Pons (tissue), 1 donor: ENCODE results near the gene IGF2.

ENCODE experiments used
- DNase-seq: peaks from one replicate; pipeline ENCODE4 v3.0.0-alpha.2; 2016; ENCODE audit warnings: low spot score

Gene IGF2

DNA sequence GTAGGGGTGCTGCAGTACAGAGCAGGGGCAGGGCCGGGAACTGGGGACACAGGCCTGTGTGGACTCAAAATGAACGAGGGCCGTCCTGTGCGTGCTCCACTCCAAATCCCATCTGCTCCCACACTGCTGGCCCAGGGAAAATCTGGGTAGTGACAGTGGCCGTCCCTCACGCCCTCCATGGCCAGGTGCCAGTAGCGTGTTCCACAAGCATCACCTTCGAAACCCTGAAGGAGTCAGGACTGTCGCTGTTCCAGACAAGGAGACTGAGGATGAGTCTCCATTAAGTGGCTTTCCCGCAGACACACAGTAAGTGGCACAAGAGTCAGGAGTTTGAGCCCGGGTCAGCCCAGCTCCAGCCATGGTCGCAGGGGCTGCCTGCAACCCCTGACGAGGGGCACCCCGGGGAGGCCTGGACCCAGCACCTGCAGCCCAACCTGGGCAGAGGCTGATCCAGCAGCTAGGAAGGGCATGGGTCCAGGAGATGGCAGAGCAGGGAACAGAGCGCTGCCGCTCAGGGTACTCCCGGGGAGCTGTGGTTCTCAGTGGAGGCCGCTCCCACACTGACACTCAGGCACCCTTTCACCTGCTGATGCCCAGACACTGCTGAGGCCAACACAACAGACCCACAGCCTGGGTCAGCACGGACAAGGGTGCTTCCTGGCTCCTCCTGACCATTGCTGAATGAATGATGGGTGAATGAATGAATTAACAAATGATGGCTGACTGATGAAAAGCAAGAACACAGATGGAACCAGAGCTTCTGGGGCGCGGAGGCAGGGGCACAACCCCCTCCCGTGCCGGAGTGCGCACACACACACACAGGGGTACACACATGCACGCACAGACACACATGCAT is 35.3 kb downstream of the IGF2 start:
- DNase-seq: no peak

DNA sequence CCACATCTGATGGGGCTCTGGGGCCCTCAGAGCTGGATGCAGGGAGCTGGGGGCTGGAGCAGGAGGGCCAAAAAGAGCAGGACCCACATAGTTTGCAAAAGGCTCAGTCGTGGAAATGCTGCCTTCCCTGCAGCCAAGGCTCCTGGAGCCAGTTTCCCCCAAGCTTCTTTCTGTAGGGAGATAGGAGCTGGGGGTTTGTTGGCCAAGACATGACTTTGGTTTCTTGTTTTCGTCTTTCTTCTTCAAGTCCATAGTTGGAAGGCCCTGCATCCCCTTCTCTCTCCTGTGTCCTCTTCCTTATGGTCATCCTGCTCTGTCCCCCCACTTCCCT is 36.3 kb downstream of the IGF2 start:
- no peak for DNase-seq

DNA sequence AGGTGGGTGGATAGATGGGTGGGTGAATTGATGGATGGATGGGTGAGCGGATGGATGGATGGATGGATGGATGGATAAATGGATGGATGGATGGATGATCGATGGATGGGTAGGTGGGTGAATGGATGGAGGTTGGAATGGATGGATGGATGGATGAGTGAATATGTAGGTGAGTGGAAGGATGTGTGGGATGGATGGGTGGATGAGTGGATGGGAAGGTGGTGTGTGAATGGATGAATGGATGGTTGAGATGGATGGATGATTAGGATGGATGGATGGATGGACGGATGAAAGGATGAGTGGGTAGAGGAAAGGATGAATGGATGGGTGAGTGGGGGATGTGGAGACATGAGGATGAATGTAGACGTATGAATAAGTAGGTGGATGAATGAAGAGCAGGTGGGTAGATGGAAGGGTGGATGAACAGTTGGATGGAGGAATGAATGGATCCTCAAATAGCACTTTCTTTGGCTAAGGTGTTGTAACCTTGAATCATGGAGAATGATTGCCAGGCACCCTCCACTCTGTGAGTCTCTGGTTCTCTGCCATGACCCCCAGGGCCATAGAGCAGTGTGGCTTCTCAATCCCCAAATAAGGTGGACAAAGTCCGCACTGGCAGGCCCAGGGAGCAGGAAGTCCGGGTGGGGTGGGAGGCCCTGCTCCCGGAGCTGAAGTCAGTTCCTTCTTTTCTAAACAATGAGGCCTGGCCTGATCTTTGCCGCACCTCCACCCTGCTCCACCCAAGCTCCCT is 36.9 kb downstream of the IGF2 start:
- DNase-seq: no peak

DNA sequence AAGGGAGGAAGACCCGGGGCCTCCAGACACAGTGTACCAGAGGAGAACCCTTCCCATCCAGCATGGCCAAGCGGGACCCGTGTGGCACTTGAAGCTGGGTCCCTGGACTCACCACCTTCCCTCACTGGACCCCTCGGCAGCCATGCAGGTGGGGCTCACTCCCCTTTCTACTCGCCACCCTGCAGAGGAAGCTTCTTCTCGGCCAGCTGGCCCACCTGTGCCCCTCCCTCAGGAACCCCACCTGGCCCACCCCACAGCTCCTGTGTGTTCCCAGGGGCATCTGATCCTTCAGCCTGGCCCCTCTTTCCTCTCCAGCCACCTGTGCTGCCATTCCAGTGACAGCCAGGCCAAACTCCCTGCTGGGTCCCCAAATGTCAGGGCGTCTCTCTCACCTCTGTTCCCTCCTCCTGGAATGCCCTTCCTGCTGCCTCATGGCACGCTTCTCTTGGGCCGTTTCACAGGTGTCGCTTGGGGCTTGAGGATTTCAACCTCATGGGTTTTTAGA is 38.0 kb downstream of the IGF2 start:
- DNase-seq: no peak

DNA sequence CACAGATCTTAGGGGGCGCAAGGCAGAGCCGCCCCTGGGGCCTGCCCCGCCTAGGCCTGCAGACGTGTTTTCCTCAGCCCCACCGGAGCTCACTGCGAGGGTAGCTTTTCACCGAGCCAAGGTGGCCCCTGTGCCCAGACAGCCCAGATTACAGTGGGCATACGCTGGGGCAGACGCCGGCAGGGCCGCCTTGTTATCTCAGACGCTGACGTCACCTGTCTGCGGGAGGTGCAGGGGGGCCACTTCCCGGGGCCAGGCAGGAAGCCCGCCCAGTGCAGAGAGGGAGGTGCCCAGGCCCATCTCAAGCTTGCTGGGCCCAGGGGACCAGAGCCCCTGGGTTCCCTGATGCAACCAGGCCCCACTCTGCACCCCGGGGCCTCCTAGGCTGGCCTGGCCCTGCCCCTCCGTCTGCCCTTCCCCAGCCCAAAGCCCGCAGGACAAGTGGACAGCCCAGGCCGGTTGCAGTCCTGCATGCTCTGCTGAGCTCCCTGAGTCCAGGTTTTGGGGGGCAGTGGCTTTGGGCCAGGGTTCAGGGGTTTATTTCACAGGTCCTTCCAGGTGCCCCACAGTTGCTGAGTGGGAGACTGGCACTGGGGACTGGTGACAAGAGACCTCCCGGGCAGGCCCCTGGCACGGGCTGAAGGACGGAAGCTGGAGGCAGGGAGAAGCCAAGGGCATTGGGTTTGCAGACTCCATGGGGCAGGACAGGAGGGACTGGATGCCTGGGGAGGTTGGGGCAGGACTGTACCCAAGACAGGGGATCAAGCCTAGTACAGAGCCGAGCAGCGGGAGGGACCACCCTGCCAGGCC is 38.6 kb downstream of the IGF2 start:
- DNase-seq: no peak

DNA sequence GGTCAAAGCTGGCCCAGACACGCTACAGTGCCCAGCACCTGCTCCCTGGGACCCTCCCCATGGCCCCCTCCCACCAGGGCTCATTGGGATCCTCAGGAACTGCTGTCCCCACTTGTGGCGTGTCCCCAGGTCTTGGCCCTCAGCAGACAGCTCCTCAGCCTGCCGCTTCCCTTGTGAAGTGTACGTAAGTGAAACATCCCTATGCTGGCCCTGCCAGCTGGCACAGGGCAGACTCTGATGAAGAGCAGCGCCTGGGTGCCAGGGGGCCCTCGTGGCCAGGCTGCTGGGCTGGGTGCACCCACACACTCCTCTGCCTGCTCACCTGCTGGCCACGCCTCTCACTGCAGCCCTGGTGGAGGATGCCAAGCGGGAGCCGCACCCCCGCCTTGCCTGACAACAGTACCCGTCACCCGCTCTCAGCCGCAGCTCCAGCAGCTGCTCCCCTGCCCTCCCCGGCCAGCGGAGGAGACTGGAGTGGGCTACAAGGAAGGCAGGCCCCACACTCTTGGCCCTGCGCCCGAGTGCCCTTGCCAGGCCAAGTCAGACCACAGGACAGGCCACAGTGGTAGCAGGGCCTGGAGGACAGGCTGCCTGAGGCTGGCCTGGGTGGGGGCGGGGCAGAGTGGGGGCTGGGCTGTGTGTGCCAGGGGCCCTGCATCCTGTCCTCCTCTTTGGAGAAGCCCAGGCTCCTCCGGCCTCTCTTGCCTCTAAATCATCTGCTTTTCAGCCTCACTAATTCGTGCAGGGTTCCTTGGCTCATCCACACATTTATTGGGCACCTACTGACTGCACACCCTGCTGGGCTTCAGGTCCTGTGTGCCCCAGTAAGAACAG is 39.5 kb downstream of the IGF2 start:
- no peak for DNase-seq

DNA sequence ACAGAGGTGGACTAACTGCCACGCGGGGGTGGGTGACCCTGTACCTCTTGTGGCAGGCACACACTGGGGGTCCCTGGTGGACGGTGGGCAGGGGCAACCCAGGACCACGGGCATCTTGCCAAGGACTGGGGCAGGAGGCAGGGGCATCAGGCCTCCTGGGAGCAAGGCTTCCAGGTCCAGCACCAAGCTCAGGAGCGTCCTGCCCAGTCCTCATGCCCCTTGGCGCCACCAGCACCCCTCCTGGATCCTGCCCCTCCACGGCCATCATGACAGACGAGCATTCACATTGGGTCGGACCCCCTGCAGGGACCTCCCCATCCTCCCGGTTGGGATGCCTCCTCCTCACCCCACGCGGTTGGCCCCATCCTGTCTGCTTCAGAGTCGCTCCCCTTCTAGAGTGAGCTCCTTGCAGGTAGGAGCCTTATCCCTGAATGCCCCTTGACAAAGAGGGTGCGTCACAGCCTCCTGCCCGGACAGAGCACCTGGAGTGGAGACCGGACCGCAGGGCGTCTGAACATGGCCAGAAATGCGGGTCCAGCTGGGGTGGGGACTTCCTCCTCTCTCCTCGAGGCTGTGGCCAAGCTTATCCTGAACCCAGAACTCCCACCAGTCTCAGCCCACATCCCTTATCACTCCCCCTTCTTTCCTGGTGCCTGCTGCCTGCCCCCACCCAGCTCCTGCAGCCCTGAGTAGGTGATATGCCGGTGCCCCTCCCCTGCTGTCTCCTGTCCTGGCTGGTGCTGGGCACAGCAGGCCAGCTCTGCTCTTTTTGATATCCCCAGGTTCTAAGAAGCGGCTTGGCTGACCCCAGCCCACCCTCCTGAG is 40.3 kb downstream of the IGF2 start:
- DNase-seq: no peak

DNA sequence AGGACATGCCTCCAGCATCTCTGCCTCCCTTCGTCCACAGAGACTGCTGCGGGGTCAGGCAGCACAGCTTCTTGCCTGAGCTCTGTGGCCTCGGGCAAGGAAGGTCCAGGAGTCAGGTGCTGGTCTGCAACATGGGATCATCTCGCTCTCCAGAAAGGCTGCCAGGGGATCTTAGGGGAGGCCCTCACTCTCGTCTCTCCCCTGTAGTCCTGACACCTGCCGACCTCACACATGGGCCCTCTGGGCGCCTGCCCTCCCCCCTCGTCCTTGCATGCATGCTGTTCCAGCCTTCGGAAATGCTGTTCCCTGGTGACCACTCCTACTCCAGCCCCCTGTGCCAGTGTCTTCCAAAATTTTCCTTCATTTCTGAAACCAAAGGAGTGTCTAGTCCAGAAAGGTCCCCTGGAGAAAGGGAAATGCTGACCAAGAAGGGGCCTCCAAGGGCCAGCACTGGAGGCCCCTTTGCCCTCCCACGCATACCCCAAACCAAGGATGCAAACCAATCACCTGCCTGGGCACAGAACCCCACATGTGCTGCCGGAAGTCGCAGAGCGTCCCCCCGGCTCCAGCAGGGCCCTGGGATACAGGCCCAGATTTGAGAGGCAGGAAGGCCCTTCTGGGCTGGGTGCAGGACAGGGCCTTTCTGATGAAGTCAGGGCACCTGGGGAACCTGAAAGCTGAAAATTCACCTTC is 41.0 kb downstream of the IGF2 start:
- DNase-seq: no peak

DNA sequence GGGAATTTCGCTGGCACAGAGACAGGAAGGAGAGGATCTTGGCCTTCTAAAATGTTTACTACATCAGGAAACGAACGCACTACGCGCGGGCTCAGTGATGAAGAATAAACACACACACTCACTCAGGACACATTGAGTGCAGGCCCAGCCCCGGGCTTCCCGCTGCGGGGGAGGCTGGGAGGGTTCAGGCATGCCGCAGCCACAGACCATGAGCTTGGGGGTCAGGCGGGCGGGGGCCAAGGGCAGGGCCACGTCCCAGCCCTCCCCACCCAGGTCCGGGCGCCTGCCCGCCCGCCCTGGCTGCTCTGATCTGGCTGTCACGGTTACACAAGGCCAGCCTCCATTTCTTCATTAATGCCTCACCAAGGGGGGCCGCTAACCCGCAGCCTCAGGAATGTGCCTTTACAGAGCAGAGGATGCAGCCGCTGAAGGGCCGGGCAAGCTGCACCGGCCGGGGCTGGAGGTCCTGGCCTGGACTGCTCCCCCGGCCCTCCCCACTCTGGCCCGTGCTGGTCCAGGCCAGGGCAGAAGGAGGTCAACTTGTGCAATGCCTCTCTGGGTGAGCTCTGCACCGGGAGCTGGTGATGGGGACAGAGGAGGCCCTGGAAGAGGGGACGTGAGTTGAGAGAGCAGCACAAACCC is 41.7 kb downstream of the IGF2 start:
- DNase-seq: no peak

DNA sequence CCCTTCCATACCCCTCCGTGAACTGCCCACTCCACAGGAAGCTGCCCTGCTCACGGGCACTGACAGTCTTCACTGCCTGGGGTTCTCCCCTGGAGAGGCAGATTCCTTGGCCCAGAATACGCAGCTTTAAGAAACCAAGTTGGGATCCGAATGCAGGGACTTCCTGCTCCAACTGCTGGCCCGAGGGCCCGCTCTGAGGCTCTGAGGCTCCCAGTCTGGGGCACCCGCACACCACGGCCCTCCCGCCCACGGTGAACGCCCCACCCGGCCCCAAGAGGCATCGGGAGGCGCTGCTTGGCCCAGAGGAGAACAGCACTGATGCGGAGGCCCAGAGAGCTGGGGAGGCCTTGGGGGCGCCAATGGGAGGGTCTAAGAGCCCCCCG is 42.3 kb downstream of the IGF2 start:
- no peak for DNase-seq

DNA sequence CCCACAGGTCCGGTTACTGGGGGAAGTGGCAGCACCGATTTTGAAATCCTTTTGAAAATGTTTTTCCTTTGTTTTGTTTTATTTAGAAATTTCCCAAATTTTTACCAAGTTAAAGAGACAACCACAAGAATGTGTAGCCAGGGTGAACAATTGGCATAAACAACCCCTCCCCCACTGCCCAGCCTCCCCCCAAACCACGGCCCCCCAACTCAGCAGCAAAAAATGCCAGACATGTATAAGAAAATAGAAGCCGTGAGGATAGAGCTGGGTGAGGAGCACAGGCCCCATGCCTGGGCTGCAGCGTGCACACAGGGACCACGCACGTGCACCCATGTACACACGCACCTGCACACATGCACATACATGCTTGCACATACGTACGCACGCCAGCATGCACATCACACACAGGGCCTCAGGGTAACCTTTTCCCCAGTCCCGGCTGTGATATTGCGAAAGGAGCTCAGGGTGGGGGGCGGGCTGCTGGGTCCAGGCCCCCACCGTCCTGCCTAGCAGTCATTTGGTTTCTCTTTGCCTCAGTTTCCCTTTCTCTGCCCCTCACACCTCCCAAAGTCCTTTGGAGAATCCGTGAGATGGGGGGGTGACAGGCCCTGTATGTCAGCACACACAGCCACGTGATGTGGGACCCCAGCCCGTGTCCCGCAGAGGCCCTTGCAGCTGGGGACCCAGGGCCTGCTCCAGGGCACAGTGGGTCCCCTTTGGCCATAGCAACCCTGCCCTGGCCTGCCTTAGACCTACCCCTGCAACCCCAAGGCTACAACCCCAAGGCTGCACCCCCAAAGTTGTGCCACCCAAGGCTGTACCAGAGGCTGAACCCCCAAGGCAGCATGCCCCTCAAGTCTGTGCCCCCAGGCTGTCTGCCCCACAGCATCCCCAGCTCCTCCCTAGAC is 42.9 kb downstream of the IGF2 start:
- no peak for DNase-seq

DNA sequence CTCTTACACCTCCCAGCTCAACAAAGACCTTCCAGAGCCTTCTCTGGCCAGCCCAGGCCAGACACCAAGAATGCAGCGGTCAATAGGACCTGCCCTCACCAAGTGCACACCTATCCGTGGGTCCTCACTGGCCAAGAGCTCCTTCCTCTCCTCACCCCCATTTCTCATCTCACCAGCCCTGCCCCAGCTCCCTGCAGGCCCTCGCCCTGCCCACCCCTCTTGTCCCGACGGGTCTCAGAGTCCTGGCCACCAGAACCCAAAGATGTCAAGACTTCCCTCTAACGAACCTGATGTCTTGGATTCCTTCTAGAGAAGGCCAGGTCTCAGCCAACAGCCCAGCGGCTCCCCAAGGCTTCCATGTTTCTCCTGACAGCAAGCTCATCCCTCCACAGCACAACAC is 43.6 kb downstream of the IGF2 start:
- no peak for DNase-seq

DNA sequence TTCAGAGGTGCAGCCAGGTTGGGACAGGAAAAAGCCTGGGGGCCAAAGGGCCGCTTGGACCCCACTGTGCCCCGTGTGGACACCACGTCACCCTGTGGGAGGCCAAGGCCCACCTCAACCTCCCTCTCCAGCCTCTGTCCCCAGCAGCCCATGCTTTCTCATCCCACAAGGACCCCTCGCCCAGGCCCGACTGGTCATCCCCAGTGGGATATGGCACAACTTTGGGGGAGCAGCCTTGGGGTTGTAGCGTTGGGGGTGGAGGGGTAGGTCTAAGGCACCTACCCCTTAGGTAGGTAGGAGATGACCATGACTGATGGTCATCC is 44.0 kb downstream of the IGF2 start:
- DNase-seq: no peak

DNA sequence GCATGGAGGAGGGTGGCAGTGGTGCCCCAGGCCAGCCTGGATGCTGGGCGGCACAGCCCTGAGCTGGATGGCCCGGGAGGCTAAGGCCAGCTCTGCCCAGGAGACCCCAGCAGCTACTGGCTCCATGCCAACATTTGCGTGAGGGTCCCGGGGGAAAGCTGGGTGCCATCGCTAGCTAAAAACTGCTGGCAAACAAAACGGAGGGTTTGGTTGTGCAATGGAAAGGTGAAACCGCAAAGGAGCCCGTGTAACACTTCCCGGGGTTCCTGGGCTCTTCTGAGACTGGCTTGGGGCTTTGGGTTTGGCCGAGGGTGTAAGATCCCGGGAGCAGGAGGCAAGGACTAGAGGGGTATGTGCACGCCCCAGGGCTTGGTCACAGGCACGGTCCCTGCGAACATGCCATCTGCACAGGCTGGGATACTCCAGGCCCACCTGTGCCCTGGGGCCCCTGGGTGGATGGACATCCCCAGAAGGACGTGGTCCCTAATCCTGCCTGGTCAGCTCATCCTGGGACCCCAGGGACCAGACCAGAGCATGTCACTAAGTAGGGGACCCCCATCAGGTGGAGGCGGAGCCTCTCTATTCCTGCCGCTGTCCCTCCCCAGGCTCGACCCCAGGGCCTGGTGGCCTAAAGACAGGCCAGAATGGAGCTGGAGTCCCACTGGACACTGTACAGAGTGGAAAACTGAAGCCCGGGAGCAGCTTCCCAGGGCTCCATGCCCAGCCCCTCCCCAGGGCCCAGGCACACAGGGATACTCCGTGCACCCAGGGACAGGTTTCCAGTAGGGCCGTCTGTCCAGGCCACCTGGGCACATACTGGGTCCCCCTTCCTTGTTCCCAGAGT is 44.6 kb downstream of the IGF2 start:
- DNase-seq: no peak

DNA sequence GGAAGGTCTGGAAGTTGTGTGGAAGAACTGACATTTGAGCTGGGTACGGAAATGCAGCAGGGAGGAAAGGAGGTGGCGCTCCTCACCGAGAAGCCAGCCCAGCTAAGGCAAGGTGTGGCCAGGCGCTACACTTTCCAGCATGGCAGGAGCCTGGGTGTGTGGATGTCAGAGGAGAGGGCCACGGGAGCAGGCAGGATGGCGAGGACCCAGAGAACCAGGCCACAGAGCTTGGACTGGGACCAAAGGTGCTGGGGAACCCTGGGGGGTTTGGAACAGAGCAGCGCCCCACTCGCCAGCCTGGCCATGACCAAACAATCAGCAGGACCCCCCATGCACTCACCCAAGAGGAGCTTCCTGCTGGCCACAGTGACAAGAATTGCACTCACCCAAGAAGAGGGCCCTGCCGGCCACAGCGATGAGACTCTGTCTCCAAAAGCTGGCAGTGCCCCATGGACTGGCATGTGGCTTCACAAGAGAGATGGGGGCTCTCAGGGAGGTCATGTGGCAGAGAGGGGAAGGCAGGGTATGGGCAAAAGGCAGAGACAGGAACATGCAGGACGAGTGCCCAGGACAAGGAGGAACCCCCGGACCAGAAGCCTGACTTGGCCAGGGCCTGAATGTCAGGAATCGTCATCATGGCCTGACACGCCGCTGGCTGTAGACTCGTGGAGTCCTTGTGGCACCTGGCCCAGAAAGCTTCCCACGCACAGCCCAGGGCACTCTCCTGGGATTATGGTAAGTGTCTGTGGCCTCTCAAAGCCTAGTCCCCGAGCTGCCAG is 45.4 kb downstream of the IGF2 start:
- no peak for DNase-seq

DNA sequence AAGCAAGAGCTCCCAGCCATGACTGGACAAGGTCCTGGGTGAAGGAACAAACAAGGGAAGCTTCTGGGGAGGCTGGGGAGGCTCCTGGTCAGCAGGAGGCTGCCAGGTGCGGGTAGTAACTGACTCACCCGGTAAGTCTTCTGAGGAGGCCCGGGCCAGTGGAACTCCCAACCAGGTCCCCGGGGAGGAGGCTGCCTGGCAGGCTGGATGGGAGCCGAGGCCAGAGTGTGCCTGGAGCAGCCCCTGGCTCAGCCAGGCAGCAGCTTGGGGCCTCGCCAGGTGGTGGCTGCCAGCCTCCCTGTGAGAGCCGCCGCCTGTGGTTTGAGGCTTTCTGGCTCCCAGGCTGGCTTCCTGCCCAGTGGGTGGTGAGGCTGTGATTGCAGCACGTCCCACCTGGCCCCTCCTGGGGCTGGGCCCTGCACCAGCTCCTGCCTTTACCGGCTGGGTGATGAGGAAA is 46.2 kb downstream of the IGF2 start:
- peak; percentile 1 for DNase-seq

DNA sequence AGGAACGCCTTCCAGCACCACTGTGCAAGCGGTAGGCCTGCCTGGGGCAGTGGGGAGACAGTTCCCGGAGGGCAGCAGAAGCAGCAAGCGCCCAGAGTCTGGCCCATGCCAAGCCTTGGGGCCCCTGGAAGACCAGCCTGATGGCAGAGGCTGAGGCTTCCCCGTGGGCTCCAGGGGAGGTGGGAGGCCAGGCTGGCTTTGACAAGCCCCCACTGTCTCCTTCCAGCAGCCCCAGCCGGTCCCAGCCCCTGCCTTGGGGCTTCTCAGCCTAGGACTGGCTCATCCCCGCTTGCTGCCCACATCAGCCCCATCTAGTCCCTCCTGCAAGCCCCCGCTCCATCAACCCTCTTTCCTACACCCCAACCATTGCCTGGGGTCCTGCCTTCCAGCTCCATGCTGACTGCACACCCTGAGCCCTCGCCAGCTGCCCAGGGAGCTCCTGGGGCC is 46.7 kb downstream of the IGF2 start:
- no peak for DNase-seq
